Heart left ventricle (tissue), 13 donors: Measurements from ENCODE around the gene RPS28.
A peak's percentile ranks its signal among the peaks of the same experiment; 100 is the strongest.

Experiments used
- CTCF ChIP-seq, 12 donors: fragments of 200-600 bp; sonication (generic) in 4 of 12; IDR thresholded peaks; one replicate each; pipeline versions ENCODE4 v1.5.0 to v1.8.0; 2018 to 2022; ENCODE audit warnings: antibody characterized with exemption in 12 of 12, mild to moderate bottlenecking in 5 of 12
- POLR2A ChIP-seq, 2 donors: fragments of 450-650 bp; IDR thresholded peaks; one replicate each; pipeline ENCODE4 v1.6.1; 2017; ENCODE audit warnings: antibody characterized with exemption in 2 of 2, mild to moderate bottlenecking in 2 of 2, moderate library complexity in 2 of 2
- donor health status: ischemic (EF 13 %, LVEDD 7.1; RV severe dilation, severe dysfunction).
- donor health status: DM: no; HTN: yes; CAD: no.
- donor health status: DM: no; HTN: no; CAD: no.
- donor health status: ischemic (EF 25% LVEDD 6.9; RV normal size, moderate dysfunction).
- donor health status: ischemic (EF 25% LVEDD 5.7; RV mildly dilated, moderate dysfunction).
- donor health status: ischemic (EF 35%, LVEDD 5.7; RV mildly dilated, moderate dysfunction).
- donor health status: nonischemic (EF 11% LVEDD 7.7; RV severe dilation, severe dysfunction).
- donor health status: DM: yes; HTN: yes; CAD: no.
- donor health status: PGD.
- donor health status: ischemic (EF 29% LVEDD 5.4; RV normal size, mild dysfunction).
- donor health status: nonischemic (EF 23%, LVEDD 6.1; RV moderate dilation, normal function).

- peak in 8 of 12 donors; percentile 8 to 45 (median 20) for TF ChIP-seq CTCF (IDR thresholded peaks at IDR 0.05)
- TF ChIP-seq POLR2A (IDR thresholded peaks at IDR 0.05): peak in 1 of 2 donors; percentile 91
Observed at GRCh38 chr19:8363803-8364771, 42.8 kb downstream of the RPS28 start, which contains the start of gene ANGPTL4.
